Measurements from ENCODE around the gene TESK2.
"Not testable (repeated sequence)": the region's sequence is repeated elsewhere in the genome, so short reads cannot be mapped to it uniquely, and the experiment has no call there.

TESK2 gene

DNA sequence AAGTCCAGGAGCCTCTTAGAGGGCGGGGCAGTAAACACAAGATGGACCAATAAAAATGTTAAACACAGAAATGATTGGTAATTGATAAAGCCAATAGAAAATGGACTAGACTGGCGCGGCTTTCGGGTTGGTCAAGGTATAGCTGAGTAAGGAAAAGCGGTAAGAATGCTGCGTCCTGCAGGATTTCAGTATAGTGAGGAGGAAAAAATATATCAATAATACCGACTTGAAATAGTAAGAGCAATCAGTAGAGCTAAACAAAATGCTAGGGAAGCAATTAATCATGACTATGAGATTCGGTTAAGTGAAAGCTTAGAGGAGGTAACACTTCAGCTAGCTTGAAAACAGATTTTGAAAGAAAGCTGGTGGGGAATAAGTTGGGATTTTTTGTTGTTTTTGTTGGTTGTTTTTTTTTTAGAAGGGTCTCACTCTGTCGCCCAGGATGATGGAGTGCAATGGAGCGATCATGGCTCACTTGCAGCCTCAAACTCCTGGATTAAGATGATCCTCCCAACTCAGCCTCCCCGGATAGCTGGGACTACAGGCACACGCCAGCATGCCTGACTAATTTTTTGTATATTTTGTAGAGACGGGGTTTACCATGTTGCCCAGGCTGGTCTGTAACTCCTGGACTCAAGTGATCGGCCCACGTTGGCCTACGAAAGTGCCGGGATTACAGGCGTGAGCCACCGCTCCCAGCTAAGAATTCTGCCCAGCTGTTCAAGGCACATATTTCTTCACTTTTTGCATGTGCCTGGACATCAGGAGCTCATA is 711 bp upstream of the TESK2 start:
- in situ Hi-C loops (cut with MboI; ENCODE audit: low sequenced_read_pairs, unreplicated experiment): loop anchor here (5.0 to 10.0 kb wide), 2 partner anchors 134 to 477 kb away; partner anchors contain the start of genes HECTD3 and UROD
- no peak for DNase-seq (ENCODE audit: low spot score)
- no peak for TF ChIP-seq CTCF (IDR thresholded peaks at IDR 0.05; ENCODE audit: borderline replicate concordance, control extremely low read depth, extremely low read depth, insufficient read depth, missing control alignments)

- in situ Hi-C loops (cut with MboI; ENCODE audit: low sequenced_read_pairs, unreplicated experiment): loop anchor here (5.0 to 10.0 kb wide), 2 partner anchors 133 to 475 kb away; partner anchors contain the start of genes HECTD3 and UROD
- TF ChIP-seq CTCF (IDR thresholded peaks at IDR 0.05; ENCODE audit: borderline replicate concordance, control extremely low read depth, extremely low read depth, insufficient read depth, missing control alignments): no peak
- no peak for DNase-seq (ENCODE audit: low spot score)
Measured at GRCh38 chr1:45490121-45490625, 790 bp downstream of the TESK2 start.

GRCh38 chr1:45489379-45489778 is 1.6 kb downstream of the TESK2 start:
- DNase-seq (ENCODE audit: low spot score); in situ Hi-C loops (cut with MboI; ENCODE audit: low sequenced_read_pairs, unreplicated experiment): not testable (repeated sequence)

DNA sequence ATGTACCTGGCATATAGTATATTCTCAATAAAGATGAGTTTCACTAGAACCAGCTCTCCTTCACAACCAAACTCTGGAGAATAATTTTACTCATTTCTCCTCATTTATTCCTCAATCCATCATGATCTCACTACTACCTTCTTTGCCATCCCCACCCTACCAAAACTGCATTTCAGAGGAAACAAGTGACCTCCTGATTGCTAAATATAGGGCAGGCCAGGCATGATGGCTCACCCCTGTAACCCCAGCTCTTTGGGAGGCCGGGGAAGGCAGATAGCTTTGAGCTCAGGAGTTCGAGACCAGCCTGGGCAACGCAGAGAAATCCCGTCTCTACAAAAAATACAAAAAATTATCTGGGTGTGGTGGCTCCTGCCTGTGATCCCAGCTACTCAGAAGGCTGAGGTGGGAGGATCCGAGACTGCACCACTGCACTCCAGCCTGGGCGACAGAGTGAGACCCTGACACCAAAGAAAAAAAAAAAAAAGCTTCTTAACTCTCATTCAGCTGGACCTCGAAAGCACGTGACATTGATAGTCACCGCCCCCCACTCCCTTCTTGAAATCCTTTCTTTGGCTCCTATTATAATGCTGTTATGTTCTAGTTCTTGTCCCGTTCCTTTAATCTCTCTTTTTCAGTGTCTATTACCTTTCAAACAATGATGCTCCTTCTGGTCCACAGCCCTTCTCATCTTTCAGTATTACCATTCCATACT is 2.1 kb downstream of the TESK2 start:
- no peak for TF ChIP-seq CTCF (IDR thresholded peaks at IDR 0.05; ENCODE audit: borderline replicate concordance, control extremely low read depth, extremely low read depth, insufficient read depth, missing control alignments)
- in situ Hi-C loops (cut with MboI; ENCODE audit: low sequenced_read_pairs, unreplicated experiment): no loop called here
- no peak for DNase-seq (ENCODE audit: low spot score)

DNA sequence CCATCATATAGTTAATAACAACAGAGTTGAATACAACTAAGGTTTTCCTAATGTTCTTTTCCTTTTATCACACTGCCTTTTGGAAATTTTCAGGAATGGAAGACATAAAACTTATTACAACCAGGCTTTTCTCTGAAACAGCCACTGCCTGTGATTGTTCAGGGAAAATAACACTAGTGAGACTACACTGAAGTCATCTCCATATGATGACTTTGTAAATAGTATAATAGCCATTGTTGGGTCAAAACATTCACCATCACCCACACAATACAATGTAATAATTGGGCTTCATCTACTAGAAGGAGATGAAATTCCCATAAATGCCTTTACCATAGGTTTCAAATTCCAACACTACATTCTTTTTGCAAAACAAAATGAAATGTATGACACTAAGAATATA is 5.0 kb downstream of the TESK2 start:
- TF ChIP-seq CTCF (IDR thresholded peaks at IDR 0.05; ENCODE audit: borderline replicate concordance, control extremely low read depth, extremely low read depth, insufficient read depth, missing control alignments): no peak
- in situ Hi-C loops (cut with MboI; ENCODE audit: low sequenced_read_pairs, unreplicated experiment): no loop called here
- no peak for DNase-seq (ENCODE audit: low spot score)

DNA sequence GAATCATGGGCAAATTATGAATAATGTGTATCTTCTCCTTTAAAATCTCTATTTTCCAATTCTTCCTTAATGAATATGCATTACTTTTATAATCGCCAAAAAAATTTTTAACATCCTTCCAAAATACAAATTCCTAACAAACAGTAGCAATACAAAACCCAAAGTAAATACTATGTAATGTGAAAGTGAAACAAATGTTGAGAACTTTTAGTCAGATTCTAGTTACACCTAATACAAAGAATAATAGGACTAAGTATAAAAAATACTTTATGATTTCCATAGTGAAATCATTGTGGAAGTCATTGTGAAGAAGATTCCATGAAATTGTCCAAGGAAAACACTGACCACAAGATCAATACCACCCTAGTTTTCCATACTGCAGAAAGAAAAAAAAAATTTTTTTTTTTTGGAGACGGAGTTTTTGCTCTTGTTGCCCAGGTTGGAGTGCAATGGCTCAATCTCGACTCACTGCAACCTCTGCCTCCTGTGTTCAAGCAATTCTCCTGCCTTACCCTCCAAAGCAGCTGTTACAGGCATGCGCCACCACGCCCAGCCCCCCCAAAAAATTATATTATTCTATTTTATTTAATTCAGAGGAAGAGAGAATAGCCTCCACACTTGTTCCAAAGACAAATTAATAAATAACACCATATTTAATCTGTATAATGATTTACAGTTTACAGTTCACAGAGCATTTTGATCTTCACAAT is 11.8 kb downstream of the TESK2 start:
- in situ Hi-C loops (cut with MboI; ENCODE audit: low sequenced_read_pairs, unreplicated experiment): no loop called here
- no peak for TF ChIP-seq CTCF (IDR thresholded peaks at IDR 0.05; ENCODE audit: borderline replicate concordance, control extremely low read depth, extremely low read depth, insufficient read depth, missing control alignments)

More for the DNA sequence above, 11.8 kb downstream of the TESK2 start:
- DNase-seq (ENCODE audit: low spot score): no peak
